Colonic mucosa (tissue), 4 donors: ENCODE measurements around the gene DLK2. TPM values are rescaled to one million over a fixed set of nuclear protein-coding genes. Genes with fewer than 3 reads are reported as not detected.
"Not testable (repeated sequence)": the region's sequence is repeated elsewhere in the genome, so short reads cannot be mapped to it uniquely, and the experiment has no call there.

Experiments
- DNase-seq: peaks from one replicate; pipeline ENCODE4 v3.0.0-alpha.2; 2020
- H3K27ac ChIP-seq: fragments of 200-600 bp; one replicate; pipeline ENCODE4 v1.8.0; 2021
- H3K27me3 ChIP-seq: fragments of 200-600 bp; one replicate; pipeline ENCODE4 v1.8.0; 2021
- H3K36me3 ChIP-seq: fragments of 200-600 bp; one replicate; pipeline ENCODE4 v1.8.0; 2021
- H3K4me1 ChIP-seq: fragments of 200-600 bp; one replicate; pipeline ENCODE4 v1.8.0; 2021; ENCODE audit warnings: mild to moderate bottlenecking
- H3K4me3 ChIP-seq: fragments of 200-600 bp; one replicate; pipeline ENCODE4 v1.8.0; 2021
- H3K9ac ChIP-seq, 2 donors: one replicate each; pipeline ENCODE4 v1.7.0; 2013; ENCODE audit warnings: control low read depth in 2 of 2, low read depth in 2 of 2, low read length in 2 of 2
- H3K9me3 ChIP-seq: fragments of 200-600 bp; one replicate; pipeline ENCODE4 v1.8.0; 2021
- CTCF ChIP-seq: fragments of 200-600 bp; IDR thresholded peaks from one replicate; pipeline ENCODE4 v1.8.0; 2022; ENCODE audit warnings: antibody characterized with exemption, mild to moderate bottlenecking
- intact Hi-C: fragments of 100-400 bp; cut with DNase I; formaldehyde crosslinking; loops from one replicate; pipeline ENCODE4 v1.14.1; 2022
- total RNA-seq, 2 donors: library from RNA; stranded (reverse); fragmentation: NEBNext Ultra II Directional in 1 of 2; extraction: Animal tissue kit (Norgen Biotek cat#: 25700) in 1 of 2; gene quantifications; one replicate each; pipeline ENCODE4 v1.2.1, GENCODE V29; 2021
- donor health status: healthy.
- donor health status: DM: no; HTN: no; CAD: no.
- donor health status: DM: no; HTN: no; CAD: no.

DLK2 gene
- under 1 TPM; 0.19 to 0.22 TPM for total RNA-seq

GRCh38 chr6:43455531-43456428, at the start of gene DLK2:
Gene DLK2 (minus strand): TSS chr6:43455548. CDS start chr6:43454825, 723 bp downstream.
- DNase-seq = peak; percentile 34
- H3K9me3 ChIP-seq = no peaks in the 10 kb centered on the region
- intact Hi-C loops = loop anchor here (2.0 kb wide), 1 partner anchor 51 kb away; no protein-coding TSS in a partner anchor
- H3K27ac ChIP-seq = no peak within 1 kb of the TSS
- no peaks in the 10 kb centered on the region for H3K36me3 ChIP-seq
- peak within 1 kb of the TSS; percentile 50 for H3K4me3 ChIP-seq
- peak within 1 kb of the TSS in 1 of 2 donors; percentile 56 for H3K9ac ChIP-seq
- H3K27me3 ChIP-seq = peaks cover 13% of the 10 kb centered on the region
- peaks cover 5% of the 10 kb centered on the region for H3K4me1 ChIP-seq
- TF ChIP-seq CTCF = no peak

GRCh38 chr6:43503443-43503842, 48.1 kb upstream of the DLK2 start:
- no peak for TF ChIP-seq CTCF
- intact Hi-C loops = loop anchor here (10.0 kb wide), 1 partner anchor 239 kb away; no protein-coding TSS in a partner anchor
- no peak overlapping the region for H3K4me3 ChIP-seq
- no peaks in the 10 kb centered on the region for H3K4me1 ChIP-seq
- no peaks in the 10 kb centered on the region for H3K9me3 ChIP-seq
- H3K36me3 ChIP-seq = peaks cover 15% of the 10 kb centered on the region
- no peak overlapping the region for H3K9ac ChIP-seq
- H3K27me3 ChIP-seq = no peaks in the 10 kb centered on the region
- DNase-seq = no peak
- no peak overlapping the region for H3K27ac ChIP-seq

- H3K9me3 ChIP-seq = no peaks in the 10 kb centered on the region
- peaks cover 15% of the 10 kb centered on the region for H3K36me3 ChIP-seq
- H3K27ac ChIP-seq = no peak overlapping the region
- no peak for TF ChIP-seq CTCF
- no peak overlapping the region for H3K4me3 ChIP-seq
- no peak overlapping the region for H3K9ac ChIP-seq
- intact Hi-C loops = loop anchor here (10.0 kb wide), 1 partner anchor 238 kb away; no protein-coding TSS in a partner anchor
- no peak for DNase-seq
- no peaks in the 10 kb centered on the region for H3K4me1 ChIP-seq
- no peaks in the 10 kb centered on the region for H3K27me3 ChIP-seq
Measured at GRCh38 chr6:43502666-43503065, 47.3 kb upstream of the DLK2 start.

- no peak for TF ChIP-seq CTCF
- Histone ChIP-seq H3K36me3 (peaks cover 15% of the 10 kb centered on the region), H3K9me3 (no peaks in the 10 kb centered on the region), H3K9ac (no peak overlapping the region), H3K27me3 (no peaks in the 10 kb centered on the region), H3K4me3 (no peak overlapping the region), H3K4me1 (no peaks in the 10 kb centered on the region), H3K27ac (no peak overlapping the region)
- no peak for DNase-seq
- intact Hi-C loops = loop anchor here (10.0 kb wide), 1 partner anchor 236 kb away; no protein-coding TSS in a partner anchor
Measured at GRCh38 chr6:43500921-43501320, 45.6 kb upstream of the DLK2 start.

- intact Hi-C loops = no loop called here
Measured at GRCh38 chr6:43499028-43499815, 43.9 kb upstream of the DLK2 start.

GRCh38 chr6:43498291-43498690, 42.9 kb upstream of the DLK2 start:
- DNase-seq, H3K9me3 ChIP-seq, H3K4me1 ChIP-seq, H3K27me3 ChIP-seq, H3K27ac ChIP-seq, H3K9ac ChIP-seq, intact Hi-C loops, H3K4me3 ChIP-seq: not testable (repeated sequence)
- H3K36me3 ChIP-seq = peaks cover 15% of the 10 kb centered on the region

More at GRCh38 chr6:43499028-43499815, 43.9 kb upstream of the DLK2 start:
- H3K9ac ChIP-seq = no peak overlapping the region
- peaks cover 15% of the 10 kb centered on the region for H3K36me3 ChIP-seq
- no peaks in the 10 kb centered on the region for H3K27me3 ChIP-seq
- no peak for TF ChIP-seq CTCF
- no peak for DNase-seq
- H3K4me3 ChIP-seq = no peak overlapping the region
- H3K27ac ChIP-seq = no peak overlapping the region
- H3K4me1 ChIP-seq = no peaks in the 10 kb centered on the region
- H3K9me3 ChIP-seq = no peaks in the 10 kb centered on the region
